ENCODE measurements around the gene TMEM252. TPM values are rescaled to one million over a fixed set of nuclear protein-coding genes. Genes with fewer than 3 reads are reported as not detected.

TMEM252 gene
- polyA plus RNA-seq, 1 of the 3 experiments (the other 2 are of a cell fraction), result not detected

DNA sequence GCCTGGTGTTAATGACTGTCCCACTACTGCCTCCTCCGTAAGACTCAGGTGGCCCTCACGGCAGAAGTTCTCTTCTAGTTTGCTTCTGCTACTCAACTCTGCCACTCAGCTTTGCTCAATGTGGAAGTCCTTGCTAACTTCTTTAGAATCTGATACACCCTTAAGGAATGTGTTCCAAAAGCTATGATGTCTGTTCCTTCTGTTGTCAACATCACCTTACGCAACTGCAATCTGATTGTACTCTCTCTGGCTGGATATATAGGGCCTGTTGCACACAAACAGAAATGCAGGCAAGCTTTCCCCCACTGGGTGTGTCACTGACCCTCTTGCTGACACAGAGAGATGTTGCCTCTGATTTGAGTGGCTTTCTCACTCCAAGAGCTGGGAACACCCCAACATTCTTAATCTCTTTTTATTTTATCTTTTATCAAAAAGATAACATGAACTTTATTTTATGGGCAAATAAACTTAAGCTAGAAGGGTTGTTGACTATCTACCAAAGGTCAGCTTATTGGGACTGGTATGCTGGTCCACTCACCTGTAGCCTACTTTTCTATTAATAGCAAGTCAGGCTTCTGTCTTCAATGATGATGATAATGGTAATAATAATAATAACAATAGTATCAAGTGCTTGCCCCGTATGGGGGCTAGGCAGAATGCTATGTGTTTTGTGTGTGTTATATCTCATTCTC lies 25.2 kb downstream of the TMEM252 start:
- no peaks in the 10 kb centered on the region for H3K9me3 ChIP-seq
- POLR2A ChIA-PET, result no interaction called here
- no peaks in the 10 kb centered on the region for H3K79me2 ChIP-seq (ENCODE audit: insufficient read depth)
- no peak for TF ChIP-seq NRF1 (IDR thresholded peaks at IDR 0.05; ENCODE audit: low read depth, low read length)
- TF ChIP-seq TEAD4 (IDR thresholded peaks at IDR 0.05; ENCODE audit: borderline replicate concordance, insufficient read depth), result no peak
- TF ChIP-seq MXI1 (IDR thresholded peaks at IDR 0.05; ENCODE audit: low read depth, low read length), result no peak
- TF ChIP-seq FOXM1 (IDR thresholded peaks at IDR 0.05; ENCODE audit: low read depth), result no peak
- TF ChIP-seq RAD21 (IDR thresholded peaks at IDR 0.05; ENCODE audit: low read length), result no peak
- TF ChIP-seq MEF2A (IDR thresholded peaks at IDR 0.05; ENCODE audit: borderline replicate concordance, low read depth), result no peak
- no peaks in the 10 kb centered on the region for H3F3A ChIP-seq (replicated peaks; ENCODE audit: insufficient read depth)
- CTCF ChIA-PET, result interaction anchor here (1.2 kb wide), 1 partner anchor 11 kb away, joined by 4 read pairs; no protein-coding TSS in a partner anchor
- no peak overlapping the region for H3K4me2 ChIP-seq
- no peaks in the 10 kb centered on the region for H3K4me1 ChIP-seq (ENCODE audit: control insufficient read depth in 1 of 2, insufficient read depth in 2 of 2, low read depth in 1 of 2, low read length in 1 of 2)
- no peaks in the 10 kb centered on the region for H3K9me2 ChIP-seq
- no peaks in the 10 kb centered on the region for H3K27me3 ChIP-seq (ENCODE audit: insufficient read depth)
- no peak for DNase-seq
- no peaks in the 10 kb centered on the region for H3K36me3 ChIP-seq (replicated peaks in 1 of 2; ENCODE audit: control insufficient read depth in 1 of 2, insufficient read depth in 2 of 2, low read length in 1 of 2)
- no peak overlapping the region for H2AFZ ChIP-seq (ENCODE audit: low read depth)
- no peak overlapping the region for H3K9ac ChIP-seq
- 11% methylated on average over 4 of the region's 4 CpGs for WGBS (ENCODE audit: low lambda C conversion rate)
- no peak overlapping the region for H3K27ac ChIP-seq (ENCODE audit: low read depth in 2 of 2, low read length in 1 of 2)
- no peaks in the 10 kb centered on the region for H4K20me1 ChIP-seq (ENCODE audit: insufficient read depth)
- no peak overlapping the region for H3K4me3 ChIP-seq (ENCODE audit: low read depth in 2 of 2, low read length in 1 of 2)

DNA sequence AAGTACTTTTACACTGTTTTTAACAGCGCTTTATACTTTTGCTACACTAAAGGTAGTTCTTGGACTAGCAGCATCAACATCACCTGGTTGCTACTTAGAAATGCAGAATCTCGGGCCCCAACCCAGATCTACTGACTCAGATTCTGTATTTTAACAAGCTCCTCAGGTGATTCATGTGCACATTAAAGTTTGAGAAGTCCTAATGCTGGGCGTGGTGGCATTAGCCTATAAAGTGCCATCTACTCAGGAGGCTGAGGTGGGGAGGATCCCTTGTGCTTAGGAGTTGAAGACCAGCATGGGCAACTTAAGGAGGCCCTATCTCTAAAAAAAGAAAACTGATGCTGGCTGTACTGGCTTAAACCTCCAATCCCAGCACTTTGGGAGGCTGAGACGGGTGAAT lies 26.7 kb downstream of the TMEM252 start:
- no peaks in the 10 kb centered on the region for H3K36me3 ChIP-seq (replicated peaks in 1 of 2; ENCODE audit: control insufficient read depth in 1 of 2, insufficient read depth in 2 of 2, low read length in 1 of 2)
- POLR2A ChIA-PET, result no interaction called here
- TF ChIP-seq, protein P1, sequence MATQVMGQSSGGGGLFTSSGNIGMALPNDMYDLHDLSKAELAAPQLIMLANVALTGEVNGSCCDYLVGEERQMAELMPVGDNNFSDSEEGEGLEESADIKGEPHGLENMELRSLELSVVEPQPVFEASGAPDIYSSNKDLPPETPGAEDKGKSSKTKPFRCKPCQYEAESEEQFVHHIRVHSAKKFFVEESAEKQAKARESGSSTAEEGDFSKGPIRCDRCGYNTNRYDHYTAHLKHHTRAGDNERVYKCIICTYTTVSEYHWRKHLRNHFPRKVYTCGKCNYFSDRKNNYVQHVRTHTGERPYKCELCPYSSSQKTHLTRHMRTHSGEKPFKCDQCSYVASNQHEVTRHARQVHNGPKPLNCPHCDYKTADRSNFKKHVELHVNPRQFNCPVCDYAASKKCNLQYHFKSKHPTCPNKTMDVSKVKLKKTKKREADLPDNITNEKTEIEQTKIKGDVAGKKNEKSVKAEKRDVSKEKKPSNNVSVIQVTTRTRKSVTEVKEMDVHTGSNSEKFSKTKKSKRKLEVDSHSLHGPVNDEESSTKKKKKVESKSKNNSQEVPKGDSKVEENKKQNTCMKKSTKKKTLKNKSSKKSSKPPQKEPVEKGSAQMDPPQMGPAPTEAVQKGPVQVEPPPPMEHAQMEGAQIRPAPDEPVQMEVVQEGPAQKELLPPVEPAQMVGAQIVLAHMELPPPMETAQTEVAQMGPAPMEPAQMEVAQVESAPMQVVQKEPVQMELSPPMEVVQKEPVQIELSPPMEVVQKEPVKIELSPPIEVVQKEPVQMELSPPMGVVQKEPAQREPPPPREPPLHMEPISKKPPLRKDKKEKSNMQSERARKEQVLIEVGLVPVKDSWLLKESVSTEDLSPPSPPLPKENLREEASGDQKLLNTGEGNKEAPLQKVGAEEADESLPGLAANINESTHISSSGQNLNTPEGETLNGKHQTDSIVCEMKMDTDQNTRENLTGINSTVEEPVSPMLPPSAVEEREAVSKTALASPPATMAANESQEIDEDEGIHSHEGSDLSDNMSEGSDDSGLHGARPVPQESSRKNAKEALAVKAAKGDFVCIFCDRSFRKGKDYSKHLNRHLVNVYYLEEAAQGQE (IDR thresholded peaks at IDR 0.05; ENCODE audit: low read depth, low read length), result no peak
- TF ChIP-seq SMC3 (IDR thresholded peaks at IDR 0.05; ENCODE audit: low read depth, low read length) (no peak), TAF1 (IDR thresholded peaks at IDR 0.05; ENCODE audit: borderline replicate concordance, low read depth, low read length) (no peak), NRF1 (IDR thresholded peaks at IDR 0.05; ENCODE audit: low read depth, low read length) (no peak), RFX5 (IDR thresholded peaks at IDR 0.05; ENCODE audit: low read length) (no peak), RXRA (IDR thresholded peaks at IDR 0.05; ENCODE audit: borderline replicate concordance, low read depth) (no peak), SIN3A (IDR thresholded peaks at IDR 0.05; ENCODE audit: borderline replicate concordance, low read depth, low read length) (no peak), JUND (IDR thresholded peaks at IDR 0.05) (no peak), RAD21 (IDR thresholded peaks at IDR 0.05; ENCODE audit: low read length) (no peak), EP300 (IDR thresholded peaks at IDR 0.05; ENCODE audit: borderline replicate concordance in 1 of 2, low read depth in 1 of 2, low read length in 1 of 2) (no peak), FOXM1 (IDR thresholded peaks at IDR 0.05; ENCODE audit: low read depth) (no peak), YY1 (IDR thresholded peaks at IDR 0.05; ENCODE audit: low read depth) (no peak), FOSL2 (IDR thresholded peaks at IDR 0.05; ENCODE audit: borderline replicate concordance, low read depth) (no peak)
- TF ChIP-seq, protein P2, sequence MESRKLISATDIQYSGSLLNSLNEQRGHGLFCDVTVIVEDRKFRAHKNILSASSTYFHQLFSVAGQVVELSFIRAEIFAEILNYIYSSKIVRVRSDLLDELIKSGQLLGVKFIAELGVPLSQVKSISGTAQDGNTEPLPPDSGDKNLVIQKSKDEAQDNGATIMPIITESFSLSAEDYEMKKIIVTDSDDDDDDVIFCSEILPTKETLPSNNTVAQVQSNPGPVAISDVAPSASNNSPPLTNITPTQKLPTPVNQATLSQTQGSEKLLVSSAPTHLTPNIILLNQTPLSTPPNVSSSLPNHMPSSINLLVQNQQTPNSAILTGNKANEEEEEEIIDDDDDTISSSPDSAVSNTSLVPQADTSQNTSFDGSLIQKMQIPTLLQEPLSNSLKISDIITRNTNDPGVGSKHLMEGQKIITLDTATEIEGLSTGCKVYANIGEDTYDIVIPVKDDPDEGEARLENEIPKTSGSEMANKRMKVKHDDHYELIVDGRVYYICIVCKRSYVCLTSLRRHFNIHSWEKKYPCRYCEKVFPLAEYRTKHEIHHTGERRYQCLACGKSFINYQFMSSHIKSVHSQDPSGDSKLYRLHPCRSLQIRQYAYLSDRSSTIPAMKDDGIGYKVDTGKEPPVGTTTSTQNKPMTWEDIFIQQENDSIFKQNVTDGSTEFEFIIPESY (IDR thresholded peaks at IDR 0.05; ENCODE audit: borderline replicate concordance, low read depth), result no peak
- TF ChIP-seq, protein P3, sequence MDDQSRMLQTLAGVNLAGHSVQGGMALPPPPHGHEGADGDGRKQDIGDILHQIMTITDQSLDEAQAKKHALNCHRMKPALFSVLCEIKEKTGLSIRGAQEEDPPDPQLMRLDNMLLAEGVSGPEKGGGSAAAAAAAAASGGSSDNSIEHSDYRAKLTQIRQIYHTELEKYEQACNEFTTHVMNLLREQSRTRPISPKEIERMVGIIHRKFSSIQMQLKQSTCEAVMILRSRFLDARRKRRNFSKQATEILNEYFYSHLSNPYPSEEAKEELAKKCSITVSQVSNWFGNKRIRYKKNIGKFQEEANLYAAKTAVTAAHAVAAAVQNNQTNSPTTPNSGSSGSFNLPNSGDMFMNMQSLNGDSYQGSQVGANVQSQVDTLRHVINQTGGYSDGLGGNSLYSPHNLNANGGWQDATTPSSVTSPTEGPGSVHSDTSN (IDR thresholded peaks at IDR 0.05), result no peak
- TF ChIP-seq, protein P4, sequence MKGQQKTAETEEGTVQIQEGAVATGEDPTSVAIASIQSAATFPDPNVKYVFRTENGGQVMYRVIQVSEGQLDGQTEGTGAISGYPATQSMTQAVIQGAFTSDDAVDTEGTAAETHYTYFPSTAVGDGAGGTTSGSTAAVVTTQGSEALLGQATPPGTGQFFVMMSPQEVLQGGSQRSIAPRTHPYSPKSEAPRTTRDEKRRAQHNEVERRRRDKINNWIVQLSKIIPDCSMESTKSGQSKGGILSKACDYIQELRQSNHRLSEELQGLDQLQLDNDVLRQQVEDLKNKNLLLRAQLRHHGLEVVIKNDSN (IDR thresholded peaks at IDR 0.05; ENCODE audit: borderline replicate concordance, low read depth), result no peak
- TF ChIP-seq, protein P5, sequence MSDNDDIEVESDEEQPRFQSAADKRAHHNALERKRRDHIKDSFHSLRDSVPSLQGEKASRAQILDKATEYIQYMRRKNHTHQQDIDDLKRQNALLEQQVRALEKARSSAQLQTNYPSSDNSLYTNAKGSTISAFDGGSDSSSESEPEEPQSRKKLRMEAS (IDR thresholded peaks at IDR 0.05; ENCODE audit: low read depth), result no peak

More for the DNA sequence above, 26.7 kb downstream of the TMEM252 start:
- CTCF ChIA-PET, result no interaction called here
- no peaks in the 10 kb centered on the region for H3F3A ChIP-seq (replicated peaks; ENCODE audit: insufficient read depth)
- WGBS (ENCODE audit: low lambda C conversion rate), result 4% methylated on average over 4 of the region's 4 CpGs
- no peaks in the 10 kb centered on the region for H3K79me2 ChIP-seq (ENCODE audit: insufficient read depth)
- H3K4me2 ChIP-seq, result no peak overlapping the region
- H3K27ac ChIP-seq (ENCODE audit: low read depth in 2 of 2, low read length in 1 of 2), result no peak overlapping the region
- H3K9me2 ChIP-seq, result no peaks in the 10 kb centered on the region
- no peak for DNase-seq
- H3K4me1 ChIP-seq (ENCODE audit: control insufficient read depth in 1 of 2, insufficient read depth in 2 of 2, low read depth in 1 of 2, low read length in 1 of 2), result no peaks in the 10 kb centered on the region
- no peak overlapping the region for H3K9ac ChIP-seq
- H3K27me3 ChIP-seq (ENCODE audit: insufficient read depth), result peaks cover 7% of the 10 kb centered on the region; the same call in 1 of the 2 replicates
- no peak overlapping the region for H2AFZ ChIP-seq (ENCODE audit: low read depth)
- no peaks in the 10 kb centered on the region for H3K9me3 ChIP-seq
- no peak overlapping the region for H3K4me3 ChIP-seq (ENCODE audit: low read depth in 2 of 2, low read length in 1 of 2)
- H4K20me1 ChIP-seq (ENCODE audit: insufficient read depth), result no peaks in the 10 kb centered on the region

Data from SK-N-SH (cell line).